ENCODE measurements around the gene DEPDC7. TPM values are rescaled to one million over a fixed set of nuclear protein-coding genes. Genes with fewer than 3 reads are reported as not detected.

Gene DEPDC7
- total RNA-seq, 1 donor from 2014 or later, result 0.55 TPM

- intact Hi-C loops (cut with micrococcal nuclease), result no loop called here
- Histone ChIP-seq H3K27me3 (ENCODE audit: low read depth) (peaks cover 8% of the 10 kb centered on the region), H3K9me3 (replicated peaks) (peaks cover 12% of the 10 kb centered on the region), H3K36me3 (no peaks in the 10 kb centered on the region), H3K4me3 (no peak overlapping the region), H3K27ac (replicated peaks) (no peak overlapping the region), H3K4me1 (no peaks in the 10 kb centered on the region)
- DNase-seq, result no peak
- TF ChIP-seq, protein P1, sequence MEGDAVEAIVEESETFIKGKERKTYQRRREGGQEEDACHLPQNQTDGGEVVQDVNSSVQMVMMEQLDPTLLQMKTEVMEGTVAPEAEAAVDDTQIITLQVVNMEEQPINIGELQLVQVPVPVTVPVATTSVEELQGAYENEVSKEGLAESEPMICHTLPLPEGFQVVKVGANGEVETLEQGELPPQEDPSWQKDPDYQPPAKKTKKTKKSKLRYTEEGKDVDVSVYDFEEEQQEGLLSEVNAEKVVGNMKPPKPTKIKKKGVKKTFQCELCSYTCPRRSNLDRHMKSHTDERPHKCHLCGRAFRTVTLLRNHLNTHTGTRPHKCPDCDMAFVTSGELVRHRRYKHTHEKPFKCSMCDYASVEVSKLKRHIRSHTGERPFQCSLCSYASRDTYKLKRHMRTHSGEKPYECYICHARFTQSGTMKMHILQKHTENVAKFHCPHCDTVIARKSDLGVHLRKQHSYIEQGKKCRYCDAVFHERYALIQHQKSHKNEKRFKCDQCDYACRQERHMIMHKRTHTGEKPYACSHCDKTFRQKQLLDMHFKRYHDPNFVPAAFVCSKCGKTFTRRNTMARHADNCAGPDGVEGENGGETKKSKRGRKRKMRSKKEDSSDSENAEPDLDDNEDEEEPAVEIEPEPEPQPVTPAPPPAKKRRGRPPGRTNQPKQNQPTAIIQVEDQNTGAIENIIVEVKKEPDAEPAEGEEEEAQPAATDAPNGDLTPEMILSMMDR (IDR thresholded peaks at IDR 0.05; ENCODE audit: borderline replicate concordance), result no peak
These were observed 14.4 kb upstream of the DEPDC7 start for GRCh38 chr11:33001281-33001680.

- intact Hi-C loops (cut with micrococcal nuclease), result no loop called here
- no peaks in the 10 kb centered on the region for H3K4me1 ChIP-seq
- H3K36me3 ChIP-seq, result no peaks in the 10 kb centered on the region
- H3K4me3 ChIP-seq, result no peak overlapping the region
- H3K27ac ChIP-seq (replicated peaks), result no peak overlapping the region
- TF ChIP-seq, protein P1 (IDR thresholded peaks at IDR 0.05; ENCODE audit: borderline replicate concordance), result no peak
- DNase-seq, result no peak
- peaks cover 8% of the 10 kb centered on the region for H3K27me3 ChIP-seq (ENCODE audit: low read depth)
- H3K9me3 ChIP-seq (replicated peaks), result peaks cover 12% of the 10 kb centered on the region
These were observed 13.7 kb upstream of the DEPDC7 start for GRCh38 chr11:33001751-33002542.

DNA sequence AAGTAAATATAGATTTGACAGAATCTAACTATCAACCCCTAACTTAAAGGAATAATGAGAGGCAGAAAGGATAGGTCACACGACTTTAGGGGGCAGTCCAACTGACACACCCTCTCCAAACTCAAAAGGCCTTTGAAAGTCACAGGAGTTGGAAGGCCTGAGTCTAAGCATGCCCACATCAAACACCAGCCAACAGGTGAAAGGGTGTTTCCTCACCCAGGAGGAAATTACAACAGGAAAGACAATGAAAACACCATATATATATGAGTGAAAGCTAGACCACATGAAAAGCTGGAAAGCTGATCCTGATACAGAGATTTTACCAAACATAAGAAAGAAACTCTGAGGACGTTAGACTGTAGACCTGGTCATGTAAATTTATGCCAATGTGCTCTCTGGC is 10.5 kb upstream of the DEPDC7 start:
- Histone ChIP-seq H3K27me3 (ENCODE audit: low read depth) (peaks cover 23% of the 10 kb centered on the region), H3K9me3 (replicated peaks) (no peaks in the 10 kb centered on the region), H3K4me3 (no peak overlapping the region), H3K4me1 (no peaks in the 10 kb centered on the region), H3K36me3 (no peaks in the 10 kb centered on the region), H3K27ac (replicated peaks) (no peak overlapping the region)
- no peak for DNase-seq
- TF ChIP-seq, protein P1 (IDR thresholded peaks at IDR 0.05; ENCODE audit: borderline replicate concordance), result no peak
- intact Hi-C loops (cut with micrococcal nuclease), result no loop called here

- Histone ChIP-seq H3K4me1 (no peaks in the 10 kb centered on the region), H3K4me3 (no peak overlapping the region), H3K36me3 (no peaks in the 10 kb centered on the region), H3K9me3 (replicated peaks) (no peaks in the 10 kb centered on the region), H3K27ac (replicated peaks) (no peak overlapping the region), H3K27me3 (ENCODE audit: low read depth) (peaks cover 23% of the 10 kb centered on the region)
- DNase-seq, result no peak
- TF ChIP-seq, protein P1 (IDR thresholded peaks at IDR 0.05; ENCODE audit: borderline replicate concordance), result no peak
- intact Hi-C loops (cut with micrococcal nuclease), result no loop called here
These were observed 9.7 kb upstream of the DEPDC7 start for GRCh38 chr11:33006010-33006409.

- H3K27ac ChIP-seq (replicated peaks), result no peak overlapping the region
- H3K9me3 ChIP-seq (replicated peaks), result no peaks in the 10 kb centered on the region
- peaks cover 13% of the 10 kb centered on the region for H3K4me1 ChIP-seq
- intact Hi-C loops (cut with micrococcal nuclease), result no loop called here
- TF ChIP-seq, protein P1 (IDR thresholded peaks at IDR 0.05; ENCODE audit: borderline replicate concordance), result no peak
- H3K4me3 ChIP-seq, result no peak overlapping the region
- no peak for DNase-seq
- peaks cover 50% of the 10 kb centered on the region for H3K27me3 ChIP-seq (ENCODE audit: low read depth)
- no peaks in the 10 kb centered on the region for H3K36me3 ChIP-seq
These were observed 1.9 kb upstream of the DEPDC7 start for GRCh38 chr11:33013755-33014154.
